ENCODE measurements around the gene EOMES.
A peak's percentile ranks its signal among the peaks of the same experiment; 100 is the strongest.

GRCh38 chr3:27729748-27730611 lies 7.9 kb upstream of the EOMES start:
- TF ChIP-seq EZH2 (IDR thresholded peaks at IDR 0.05; ENCODE audit: low read length, missing control alignments) (peak; percentile 28), CTCF (conservative IDR thresholded peaks at IDR 0.05 in 1 of 2, IDR thresholded peaks at IDR 0.05 in 1 of 2; ENCODE audit: low read depth in 1 of 2, low read length in 2 of 2) (no peak)

Measured in fibroblast of lung (primary cell).